Cardiac muscle cell (in vitro differentiated cells and primary cell): ENCODE data around the gene CEP20. TPM values are rescaled to one million over a fixed set of nuclear protein-coding genes. Genes with fewer than 3 reads are reported as not detected.

Source experiments
- DNase-seq, 2 donors: peaks; one replicate each; pipeline versions ENCODE4 v3.0.0 to v3.0.0-alpha.2; 2010 to 2017; ENCODE audit warnings: low read depth in 1 of 2, low spot score in 1 of 2
- H3K27ac ChIP-seq: fragments of 200-600 bp; sonication (generic); 2 replicates; pipeline ENCODE4 v1.5.1; 2016
- H3K27me3 ChIP-seq: fragments of 200-600 bp; sonication (generic); 2 replicates; pipeline ENCODE4 v1.6.0; 2016; ENCODE audit warnings: control low read depth
- H3K36me3 ChIP-seq: fragments of 200-600 bp; sonication (generic); 2 replicates; pipeline ENCODE4 v1.5.1; 2016; ENCODE audit warnings: control low read depth
- H3K4me1 ChIP-seq: fragments of 200-600 bp; sonication (generic); 2 replicates; pipeline ENCODE4 v1.8.1; 2017; ENCODE audit warnings: low read depth, mild to moderate bottlenecking, mixed run types
- H3K4me3 ChIP-seq: fragments of 200-600 bp; sonication (generic); 2 replicates; pipeline ENCODE4 v1.5.1; 2016; ENCODE audit warnings: mild to moderate bottlenecking
- H3K9me3 ChIP-seq: fragments of 200-600 bp; sonication (generic); 2 replicates; pipeline ENCODE4 v1.5.1; 2017; ENCODE audit warnings: low read depth, mild to moderate bottlenecking, control low read depth
- CTCF ChIP-seq: IDR thresholded peaks from 2 replicates; pipeline ENCODE4 v1.5.1; 2012; ENCODE audit warnings: low read depth, mild to moderate bottlenecking, low read length
- polyA plus RNA-seq: library from polyadenylated mRNA; unstranded; fragments of >200 nt; fragmentation: Nextera tagmentation; extraction: Ambion mirVana; gene quantifications from 2 replicates; pipeline ENCODE4 v1.2.1, GENCODE V29; 2016
- total RNA-seq: library from RNA; depleted of rRNA; stranded (reverse); fragments of >200 nt; gene quantifications from 2 replicates; pipeline ENCODE4 v1.2.3, GENCODE V29; 2016

CEP20 gene
- total and polyA plus RNA-seq, 2 experiments from 2014 or later = 14.8 to 21.4 TPM

- Histone ChIP-seq H3K27me3 (peaks cover 82% of the 10 kb centered on the region), H3K27ac (no peak overlapping the region), H3K4me1 (peaks cover 7% of the 10 kb centered on the region), H3K36me3 (no peaks in the 10 kb centered on the region), H3K4me3 (no peak overlapping the region), H3K9me3 (no peaks in the 10 kb centered on the region)
- DNase-seq = no peak
- no peak for TF ChIP-seq CTCF
Observed at GRCh38 chr16:15830832-15831451, 57.5 kb downstream of the CEP20 start.

- H3K9me3 ChIP-seq = no peaks in the 10 kb centered on the region
- H3K36me3 ChIP-seq = no peaks in the 10 kb centered on the region
- no peak overlapping the region for H3K27ac ChIP-seq
- peak; percentile 3 for TF ChIP-seq CTCF
- DNase-seq = peak; percentile 45 to 75
- no peak overlapping the region for H3K4me3 ChIP-seq
- no peaks in the 10 kb centered on the region for H3K4me1 ChIP-seq
- H3K27me3 ChIP-seq = peaks cover 94% of the 10 kb centered on the region
Observed at GRCh38 chr16:15829460-15829859, 58.9 kb downstream of the CEP20 start.

DNA sequence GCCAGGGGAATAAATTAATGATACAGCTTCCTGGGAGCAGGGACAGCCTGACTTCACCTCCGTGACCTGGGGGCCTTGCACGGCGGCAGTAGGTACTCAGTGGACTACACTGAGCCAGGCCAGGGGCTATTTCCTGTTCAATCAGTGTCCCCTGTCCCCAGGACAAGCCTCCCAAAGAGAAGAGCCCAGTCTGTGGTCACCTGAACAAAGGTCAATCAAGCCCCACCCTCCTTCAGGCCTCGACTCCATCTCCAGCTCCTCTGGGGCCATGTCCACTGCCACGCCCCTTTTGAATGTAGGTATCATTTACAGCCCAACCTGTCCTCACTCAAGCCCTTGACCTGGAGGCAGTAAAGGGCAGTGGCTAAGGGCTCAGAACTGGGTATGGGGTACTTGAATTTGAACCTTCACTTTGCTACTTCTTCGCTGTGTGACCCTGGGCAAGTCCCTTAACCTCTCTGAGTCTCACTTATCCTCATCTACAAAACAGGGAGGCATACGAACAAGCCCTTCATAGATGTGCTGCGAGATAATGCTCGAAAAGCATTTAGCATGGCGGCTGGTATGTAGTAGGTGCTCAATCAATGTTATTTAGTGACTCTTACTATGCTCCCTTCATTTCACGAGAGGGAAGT, 60.6 kb downstream of the CEP20 start:
- H3K4me1 ChIP-seq = no peaks in the 10 kb centered on the region

DNA sequence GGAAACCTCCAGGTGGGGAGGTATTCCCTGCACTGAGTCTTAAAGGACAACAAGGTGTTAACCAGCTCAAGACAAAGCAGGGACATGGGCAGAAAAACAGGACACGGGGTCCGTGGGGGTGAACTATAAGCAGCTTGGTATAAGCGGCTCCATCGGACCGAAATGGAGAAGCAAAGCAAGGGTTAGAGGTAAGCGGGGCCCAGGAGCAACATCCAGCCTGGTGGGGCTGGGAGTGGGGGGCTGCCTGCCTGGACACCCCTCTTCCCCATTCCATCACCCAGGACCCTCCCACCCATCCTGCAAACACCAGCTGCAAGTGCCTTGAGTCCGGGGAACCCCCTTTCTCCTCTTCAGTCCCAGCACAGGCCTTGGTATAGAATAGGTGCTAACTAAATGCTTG, 61.1 kb downstream of the CEP20 start:
- H3K4me1 ChIP-seq = no peaks in the 10 kb centered on the region
- H3K9me3 ChIP-seq = no peaks in the 10 kb centered on the region
- no peak for DNase-seq
- H3K36me3 ChIP-seq = no peaks in the 10 kb centered on the region
- no peak for TF ChIP-seq CTCF
- H3K27ac ChIP-seq = no peak overlapping the region
- H3K4me3 ChIP-seq = no peak overlapping the region
- peaks cover 97% of the 10 kb centered on the region for H3K27me3 ChIP-seq

More for the DNA sequence above, 60.6 kb downstream of the CEP20 start:
- no peak overlapping the region for H3K27ac ChIP-seq
- no peak for DNase-seq
- H3K4me3 ChIP-seq = no peak overlapping the region
- no peaks in the 10 kb centered on the region for H3K9me3 ChIP-seq
- TF ChIP-seq CTCF = no peak
- peaks cover 97% of the 10 kb centered on the region for H3K27me3 ChIP-seq
- H3K36me3 ChIP-seq = no peaks in the 10 kb centered on the region

DNA sequence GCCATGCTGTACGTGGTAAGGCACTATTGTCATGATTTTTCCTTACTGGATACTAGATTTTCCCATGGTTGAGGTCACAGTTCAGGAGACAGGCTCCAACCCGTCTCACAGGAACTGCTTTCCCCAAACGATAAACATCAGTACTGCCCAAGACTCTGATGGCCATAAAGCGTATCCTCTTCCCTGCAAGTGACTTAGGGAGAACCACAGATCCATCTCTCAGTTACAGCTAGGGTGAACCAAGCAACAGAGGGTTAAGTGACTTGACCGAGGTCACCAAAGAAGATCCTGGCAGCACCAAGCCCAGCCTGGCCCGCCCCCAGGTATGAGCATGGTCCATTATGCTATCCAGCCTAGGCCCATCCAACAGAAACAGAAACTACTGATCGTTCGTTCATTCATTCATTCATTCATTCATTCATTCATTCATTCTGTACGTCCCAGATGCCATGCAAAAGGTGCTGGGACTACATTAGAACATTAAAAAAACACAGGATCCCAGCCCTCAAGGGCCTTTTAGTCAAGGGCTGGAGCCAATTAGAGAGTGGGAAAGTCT, 62.6 kb downstream of the CEP20 start:
- no peak for TF ChIP-seq CTCF
- DNase-seq = no peak
- Histone ChIP-seq H3K9me3 (no peaks in the 10 kb centered on the region), H3K36me3 (no peaks in the 10 kb centered on the region), H3K27ac (no peak overlapping the region), H3K27me3 (peaks cover 94% of the 10 kb centered on the region), H3K4me1 (no peaks in the 10 kb centered on the region), H3K4me3 (no peak overlapping the region)
